ENCODE data around the gene TTC21A.

The TTC21A gene

DNA sequence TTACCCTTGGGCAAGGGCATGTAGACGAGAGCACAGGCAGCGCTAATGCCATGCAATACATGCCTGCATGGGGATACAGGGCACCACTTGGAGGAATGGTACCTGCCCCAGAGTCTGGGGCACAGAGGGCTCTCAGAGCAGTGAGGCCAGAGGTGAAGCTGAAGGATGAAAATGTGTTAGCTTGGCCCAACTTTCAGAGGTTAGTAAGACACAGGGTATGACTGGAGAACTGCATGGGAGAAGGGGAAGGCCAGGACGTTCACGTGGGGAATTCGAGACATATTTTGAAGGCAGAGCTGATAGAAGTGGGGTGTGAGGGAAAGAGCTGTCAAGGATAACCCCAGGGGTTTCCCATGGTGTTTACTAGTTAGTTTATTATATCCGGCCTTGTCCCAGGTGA lies 26.3 kb downstream of the TTC21A start:
- H3F3A ChIP-seq (ENCODE audit: insufficient read depth, low read length) = no peaks in the 10 kb centered on the region
- H3K4me1 ChIP-seq (ENCODE audit: low read length) = no peaks in the 10 kb centered on the region
- H3K9me3 ChIP-seq (replicated peaks; ENCODE audit: insufficient read depth, low read length) = no peaks in the 10 kb centered on the region
- no peaks in the 10 kb centered on the region for H3K36me3 ChIP-seq (replicated peaks; ENCODE audit: insufficient read depth, low read length)
- H4K20me1 ChIP-seq (ENCODE audit: insufficient read depth, low read length) = no peaks in the 10 kb centered on the region
- H2AFZ ChIP-seq (ENCODE audit: low read length) = no peak overlapping the region
- H3K79me2 ChIP-seq (ENCODE audit: low read length) = no peaks in the 10 kb centered on the region
- TF ChIP-seq, protein P1, sequence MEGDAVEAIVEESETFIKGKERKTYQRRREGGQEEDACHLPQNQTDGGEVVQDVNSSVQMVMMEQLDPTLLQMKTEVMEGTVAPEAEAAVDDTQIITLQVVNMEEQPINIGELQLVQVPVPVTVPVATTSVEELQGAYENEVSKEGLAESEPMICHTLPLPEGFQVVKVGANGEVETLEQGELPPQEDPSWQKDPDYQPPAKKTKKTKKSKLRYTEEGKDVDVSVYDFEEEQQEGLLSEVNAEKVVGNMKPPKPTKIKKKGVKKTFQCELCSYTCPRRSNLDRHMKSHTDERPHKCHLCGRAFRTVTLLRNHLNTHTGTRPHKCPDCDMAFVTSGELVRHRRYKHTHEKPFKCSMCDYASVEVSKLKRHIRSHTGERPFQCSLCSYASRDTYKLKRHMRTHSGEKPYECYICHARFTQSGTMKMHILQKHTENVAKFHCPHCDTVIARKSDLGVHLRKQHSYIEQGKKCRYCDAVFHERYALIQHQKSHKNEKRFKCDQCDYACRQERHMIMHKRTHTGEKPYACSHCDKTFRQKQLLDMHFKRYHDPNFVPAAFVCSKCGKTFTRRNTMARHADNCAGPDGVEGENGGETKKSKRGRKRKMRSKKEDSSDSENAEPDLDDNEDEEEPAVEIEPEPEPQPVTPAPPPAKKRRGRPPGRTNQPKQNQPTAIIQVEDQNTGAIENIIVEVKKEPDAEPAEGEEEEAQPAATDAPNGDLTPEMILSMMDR (IDR thresholded peaks at IDR 0.05; ENCODE audit: low read length) = no peak
- TF ChIP-seq EZH2 (optimal IDR thresholded peaks at IDR 0.05; ENCODE audit: low read depth, low read length) (no peak), EZH2phosphoT487 (IDR thresholded peaks at IDR 0.05; ENCODE audit: low read length) (no peak)
- DNase-seq = no peak
- no peak overlapping the region for H3K4me2 ChIP-seq (ENCODE audit: low read depth, low read length)
- no peaks in the 10 kb centered on the region for H3K27me3 ChIP-seq (replicated peaks; ENCODE audit: insufficient read depth, low read length)
- H3K4me3 ChIP-seq (ENCODE audit: low read length) = no peak overlapping the region
- H3K9me2 ChIP-seq (replicated peaks; ENCODE audit: insufficient read depth, low read length) = no peaks in the 10 kb centered on the region
- no peak overlapping the region for H3K27ac ChIP-seq (ENCODE audit: low read length)
- H3K9ac ChIP-seq (ENCODE audit: low read length) = no peak overlapping the region

GRCh38 chr3:39134305-39134704 lies 26.8 kb downstream of the TTC21A start:
- Histone ChIP-seq H2AFZ (ENCODE audit: low read length) (no peak overlapping the region), H3K4me1 (ENCODE audit: low read length) (no peaks in the 10 kb centered on the region), H3K79me2 (ENCODE audit: low read length) (no peaks in the 10 kb centered on the region), H3K4me2 (ENCODE audit: low read depth, low read length) (no peak overlapping the region), H3K27me3 (replicated peaks; ENCODE audit: insufficient read depth, low read length) (no peaks in the 10 kb centered on the region), H3F3A (ENCODE audit: insufficient read depth, low read length) (no peaks in the 10 kb centered on the region), H3K9me2 (replicated peaks; ENCODE audit: insufficient read depth, low read length) (no peaks in the 10 kb centered on the region), H3K9me3 (replicated peaks; ENCODE audit: insufficient read depth, low read length) (no peaks in the 10 kb centered on the region), H3K27ac (ENCODE audit: low read length) (no peak overlapping the region), H3K36me3 (replicated peaks; ENCODE audit: insufficient read depth, low read length) (no peaks in the 10 kb centered on the region), H4K20me1 (ENCODE audit: insufficient read depth, low read length) (no peaks in the 10 kb centered on the region), H3K9ac (ENCODE audit: low read length) (no peak overlapping the region), H3K4me3 (ENCODE audit: low read length) (no peak overlapping the region)
- no peak for TF ChIP-seq EZH2 (optimal IDR thresholded peaks at IDR 0.05; ENCODE audit: low read depth, low read length)
- TF ChIP-seq, protein P1 (IDR thresholded peaks at IDR 0.05; ENCODE audit: low read length) = no peak
- TF ChIP-seq EZH2phosphoT487 (IDR thresholded peaks at IDR 0.05; ENCODE audit: low read length) = no peak
- DNase-seq = no peak

DNA sequence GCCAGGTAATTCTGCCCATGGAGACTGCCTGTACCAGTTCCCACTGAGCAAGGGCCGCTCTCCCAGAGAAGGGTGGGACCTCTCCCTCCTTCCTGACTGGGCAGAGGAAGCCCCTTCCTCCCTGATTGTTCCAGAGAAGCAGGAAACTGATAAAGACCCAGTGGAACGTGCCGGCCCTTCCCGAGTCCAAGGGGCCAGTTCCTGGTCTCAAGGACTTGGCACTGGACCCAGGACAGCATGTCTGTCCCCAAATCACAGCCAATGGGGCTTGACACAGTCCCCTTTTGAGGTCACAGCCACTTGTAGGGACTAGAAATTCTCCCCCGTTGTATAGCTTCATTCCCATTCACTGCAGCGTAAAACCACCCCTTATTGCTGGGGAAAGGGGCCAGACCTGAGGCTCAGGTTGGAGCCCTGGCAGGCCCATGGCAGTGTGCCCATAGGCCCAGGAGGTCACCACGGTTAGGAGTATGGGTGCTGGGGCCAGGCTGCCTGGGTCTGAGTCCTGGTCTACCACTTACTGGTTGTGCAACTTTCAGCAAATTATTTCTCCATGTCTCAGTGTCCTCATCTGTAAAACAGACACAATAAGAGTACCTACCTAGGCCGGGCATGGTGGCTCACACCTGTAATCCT lies 27.8 kb downstream of the TTC21A start:
- Histone ChIP-seq H3K4me1 (ENCODE audit: low read length) (no peaks in the 10 kb centered on the region), H3K27ac (ENCODE audit: low read length) (no peak overlapping the region), H3K9me2 (replicated peaks; ENCODE audit: insufficient read depth, low read length) (no peaks in the 10 kb centered on the region), H3F3A (ENCODE audit: insufficient read depth, low read length) (no peaks in the 10 kb centered on the region), H3K27me3 (replicated peaks; ENCODE audit: insufficient read depth, low read length) (no peaks in the 10 kb centered on the region), H2AFZ (ENCODE audit: low read length) (no peak overlapping the region), H3K9me3 (replicated peaks; ENCODE audit: insufficient read depth, low read length) (no peaks in the 10 kb centered on the region), H3K79me2 (ENCODE audit: low read length) (no peaks in the 10 kb centered on the region), H4K20me1 (ENCODE audit: insufficient read depth, low read length) (no peaks in the 10 kb centered on the region), H3K36me3 (replicated peaks; ENCODE audit: insufficient read depth, low read length) (no peaks in the 10 kb centered on the region), H3K4me3 (ENCODE audit: low read length) (no peak overlapping the region), H3K9ac (ENCODE audit: low read length) (no peak overlapping the region), H3K4me2 (ENCODE audit: low read depth, low read length) (no peak overlapping the region)
- no peak for DNase-seq
- TF ChIP-seq EZH2 (optimal IDR thresholded peaks at IDR 0.05; ENCODE audit: low read depth, low read length) = no peak
- no peak for TF ChIP-seq EZH2phosphoT487 (IDR thresholded peaks at IDR 0.05; ENCODE audit: low read length)
- TF ChIP-seq, protein P1 (IDR thresholded peaks at IDR 0.05; ENCODE audit: low read length) = no peak
